GM19193 (cell line): ENCODE data around the gene USP8.

Experiments
- POLR2A ChIP-seq: IDR thresholded peaks from 4 replicates; pipeline ENCODE4 v1.6.1; 2011; ENCODE audit not compliant: insufficient read depth, insufficient read length; ENCODE audit errors: extremely low read depth

Gene USP8

DNA sequence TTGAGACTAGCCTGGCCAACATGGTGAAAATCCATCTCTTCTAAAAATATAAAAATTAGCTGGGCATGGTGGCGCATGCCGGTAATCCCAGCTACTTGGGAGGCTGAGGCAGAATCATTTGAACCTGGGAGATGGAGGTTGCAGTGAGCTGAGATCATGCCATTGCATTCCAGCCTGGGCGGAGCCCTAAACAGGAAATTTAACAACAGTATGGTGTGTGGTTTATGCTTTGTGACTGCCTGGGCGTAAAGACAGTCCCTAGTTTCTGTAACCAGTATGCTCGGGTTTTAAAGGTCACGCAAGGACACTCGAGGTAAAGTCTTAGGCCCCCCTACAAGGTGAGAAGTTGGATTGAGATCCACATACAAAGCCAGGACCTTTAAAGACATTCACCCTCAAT is 78.9 kb downstream of the USP8 start:
- no peak for TF ChIP-seq POLR2A

- no peak for TF ChIP-seq POLR2A
Measured at GRCh38 chr15:50506121-50506520, 81.9 kb downstream of the USP8 start.

DNA sequence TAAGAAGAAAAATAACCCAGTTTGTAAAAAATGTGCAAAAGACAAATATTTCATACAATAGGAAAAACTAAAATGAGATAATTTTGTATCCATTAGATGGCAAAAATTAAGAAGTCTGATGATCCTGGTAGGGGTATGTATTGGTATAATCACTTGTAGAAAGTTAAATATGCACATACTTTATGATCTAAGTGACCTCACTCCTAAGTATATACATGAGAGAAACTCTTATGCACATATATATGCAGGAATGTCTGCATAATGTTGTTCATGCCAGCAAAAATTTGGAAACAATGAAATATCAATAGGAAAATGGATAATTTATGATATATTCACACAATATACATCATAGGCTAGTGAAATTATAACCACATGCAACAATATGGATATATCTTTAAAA is 88.8 kb downstream of the USP8 start:
- TF ChIP-seq POLR2A: no peak

- TF ChIP-seq POLR2A: no peak
Measured at GRCh38 chr15:50519740-50520425, 95.7 kb downstream of the USP8 start.

GRCh38 chr15:50523851-50524251 is 99.6 kb downstream of the USP8 start:
- TF ChIP-seq POLR2A: no peak

DNA sequence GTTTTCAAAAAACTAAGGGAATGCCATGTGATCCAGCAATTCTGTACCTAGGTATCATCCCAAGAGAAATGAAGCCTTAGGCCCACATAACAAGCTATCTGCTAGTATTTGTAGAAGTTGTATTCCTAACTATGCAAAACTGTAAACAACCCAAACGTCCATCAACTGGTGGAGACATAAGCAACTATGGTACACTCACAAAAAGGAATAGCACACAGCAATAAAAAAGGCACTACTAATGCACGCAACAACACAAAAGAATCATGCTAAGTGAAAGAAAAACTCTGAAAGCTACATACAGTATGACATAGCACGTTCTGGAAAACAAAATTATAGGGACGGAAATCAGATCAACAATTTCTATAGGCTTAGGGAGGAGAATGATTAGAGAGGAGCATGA is 107.0 kb downstream of the USP8 start:
- no peak for TF ChIP-seq POLR2A

GRCh38 chr15:50531766-50532165 is 107.6 kb downstream of the USP8 start:
- no peak for TF ChIP-seq POLR2A

GRCh38 chr15:50542887-50543210 is 118.6 kb downstream of the USP8 start:
- no peak for TF ChIP-seq POLR2A

GRCh38 chr15:50543556-50543955 is 119.4 kb downstream of the USP8 start:
- no peak for TF ChIP-seq POLR2A

DNA sequence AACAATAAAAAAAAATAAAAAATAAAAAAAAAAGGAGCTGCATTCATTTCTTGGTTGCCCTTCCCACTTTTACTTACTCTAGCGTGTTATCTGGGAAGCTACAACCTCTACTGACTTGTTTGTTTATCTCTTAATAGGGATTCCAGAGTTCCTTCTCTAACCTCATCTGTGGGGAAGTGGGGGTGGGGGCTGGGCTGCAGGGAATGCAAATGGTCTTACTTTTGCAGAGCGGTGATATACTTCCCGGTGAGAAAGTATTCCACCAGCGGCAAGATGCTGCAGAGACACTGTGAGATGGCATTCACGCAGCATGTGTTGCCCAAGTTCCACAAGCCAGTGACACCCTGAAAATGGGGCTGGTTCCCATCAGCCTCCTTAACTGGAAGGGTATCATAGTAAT is 120.2 kb downstream of the USP8 start:
- TF ChIP-seq POLR2A: no peak

DNA sequence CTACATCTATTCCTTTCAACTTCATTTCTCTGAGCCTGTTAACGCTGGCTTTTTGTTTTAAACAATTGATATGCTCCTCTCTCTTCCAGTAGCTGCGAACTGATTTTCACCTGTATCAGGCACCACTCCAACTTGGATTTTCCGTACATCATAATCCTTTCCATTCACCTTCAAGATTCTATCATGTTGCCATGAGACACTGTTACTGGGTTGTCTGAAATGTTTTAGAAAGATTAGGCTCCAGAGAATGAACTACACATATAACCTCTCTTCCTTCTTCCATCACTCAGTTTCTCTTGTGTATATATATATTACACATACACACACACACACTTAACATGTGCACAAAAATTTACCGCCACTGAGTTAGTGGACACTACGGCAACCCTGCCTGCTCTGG is 122.4 kb downstream of the USP8 start, which contains the start of gene USP50:
Gene USP50, minus strand, starts transcription at position 101 of the 400 bp plus-strand sequence. CDS start 141 bp downstream, outside the sequence.
- TF ChIP-seq POLR2A: no peak

- TF ChIP-seq POLR2A: no peak
Measured at GRCh38 chr15:50549326-50549725, 125.1 kb downstream of the USP8 start.

GRCh38 chr15:50552238-50552637 is 128.0 kb downstream of the USP8 start:
- no peak for TF ChIP-seq POLR2A

GRCh38 chr15:50556642-50557371 is 132.6 kb downstream of the USP8 start:
- no peak for TF ChIP-seq POLR2A

DNA sequence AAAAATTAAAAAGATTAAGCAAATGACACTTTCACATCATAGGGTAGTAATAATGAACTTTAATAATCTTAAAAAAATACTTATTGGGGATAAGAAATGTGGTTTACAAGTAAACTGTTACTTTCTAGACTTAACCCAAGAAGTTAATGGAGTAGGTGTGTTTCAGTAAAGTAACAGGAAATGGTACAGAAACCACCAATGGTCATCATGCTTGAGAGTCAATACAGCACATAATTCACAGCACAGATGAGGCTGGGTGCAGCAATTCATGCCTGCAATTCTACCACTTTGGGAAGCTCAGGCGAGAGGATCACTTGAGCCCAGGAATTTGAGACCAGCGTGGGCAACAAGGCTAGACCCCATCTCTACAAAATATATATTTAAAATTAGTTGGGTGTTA is 133.8 kb downstream of the USP8 start:
- TF ChIP-seq POLR2A: no peak
